T-cell (primary cell): Measurements from ENCODE around the gene UBQLN1. TPM values are rescaled to one million over a fixed set of nuclear protein-coding genes. Genes with fewer than 3 reads are reported as not detected.

Source experiments
- ATAC-seq, 4 experiments: fragments of 200-7000 bp in 3 of 4; fragments of 150-1000 bp in 1 of 4; cut with Tn5 transposase; replicated peaks in 1 of 4; 1 replicate in 3 of 4; 2 replicates in 1 of 4; pipeline ENCODE4 v1.10.0; 2021; ENCODE audit warnings: moderate library complexity in 3 of 4, mild to moderate bottlenecking in 2 of 4, moderate number of reproducible peaks in 1 of 4
- CTCF ChIA-PET, 2 donors: fragments of 300-600 bp; sonication (Branson Sonifier 250); formaldehyde crosslinking; loops; one replicate each; lab custom pipeline; 2022; ENCODE audit warnings: antibody characterized with exemption in 2 of 2; lab: Charles Lee
- POLR2A ChIA-PET, 2 donors: fragments of 300-600 bp; sonication (Branson Sonifier 250); formaldehyde crosslinking; loops; one replicate each; lab custom pipeline; 2022; ENCODE audit warnings: antibody characterized with exemption in 2 of 2; lab: Charles Lee
- DNase-seq, 35 experiments: peaks; one replicate each; pipeline versions ENCODE4 v3.0.0 to v3.0.0-alpha.2; 2013 to 2023
- H3K27ac ChIP-seq: one replicate; pipeline ENCODE4 v1.5.1; 2013; ENCODE audit warnings: low read length
- H3K27me3 ChIP-seq, 2 experiments: replicated peaks in 1 of 2; 1 replicate in 1 of 2; 2 replicates in 1 of 2; pipeline versions ENCODE4 v1.6.1 to v1.7.0; 2013; ENCODE audit warnings: low read length in 1 of 2, mixed read lengths in 1 of 2; ENCODE audit not compliant: control insufficient read depth in 2 of 2, insufficient read depth in 2 of 2; ENCODE audit errors: extremely low read depth in 1 of 2
- H3K36me3 ChIP-seq, 2 donors: 1 replicate in 1 of 2; 2 replicates in 1 of 2; pipeline versions ENCODE4 v1.6.1 to v1.7.0; 2013; ENCODE audit warnings: low read length in 1 of 2; ENCODE audit not compliant: control insufficient read depth in 2 of 2, insufficient read depth in 1 of 2; ENCODE audit errors: extremely low read depth in 1 of 2
- H3K4me1 ChIP-seq, 2 experiments: 1 replicate in 1 of 2; 2 replicates in 1 of 2; pipeline versions ENCODE4 v1.6.1 to v1.7.0; 2013; ENCODE audit warnings: low read length in 2 of 2, mixed read lengths in 1 of 2; ENCODE audit not compliant: insufficient read depth in 2 of 2, control insufficient read depth in 1 of 2; ENCODE audit errors: extremely low read depth in 1 of 2
- H3K4me3 ChIP-seq, 2 donors: 1 replicate in 1 of 2; 2 replicates in 1 of 2; pipeline versions ENCODE4 v1.5.1 to v1.7.0; 2013; ENCODE audit warnings: mild to moderate bottlenecking in 2 of 2, low read length in 1 of 2, moderate library complexity in 1 of 2; ENCODE audit not compliant: control insufficient read depth in 1 of 2; ENCODE audit errors: extremely low read depth in 1 of 2
- H3K9me3 ChIP-seq: 2 replicates; pipeline ENCODE4 v1.7.0; 2013
- H3K27ac Mint-ChIP-seq, 2 donors: one replicate each; pipeline ENCODE4 v1.8.0; 2020 to 2021; ENCODE audit warnings: mild to moderate bottlenecking in 2 of 2, mixed read lengths in 2 of 2
- H3K27me3 Mint-ChIP-seq, 2 donors: one replicate each; pipeline ENCODE4 v1.8.0; 2021 to 2022; ENCODE audit warnings: mixed read lengths in 2 of 2
- H3K36me3 Mint-ChIP-seq: one replicate; pipeline ENCODE4 v1.8.0; 2021; ENCODE audit warnings: mixed read lengths
- H3K4me1 Mint-ChIP-seq, 3 donors: one replicate each; pipeline ENCODE4 v1.8.0; 2020 to 2022; ENCODE audit warnings: mixed read lengths in 3 of 3, mild to moderate bottlenecking in 1 of 3
- H3K4me3 Mint-ChIP-seq, 3 donors: one replicate each; pipeline ENCODE4 v1.8.0; 2020 to 2022; ENCODE audit warnings: mild to moderate bottlenecking in 3 of 3, mixed read lengths in 3 of 3, moderate library complexity in 3 of 3
- H3K9me3 Mint-ChIP-seq, 3 donors: one replicate each; pipeline ENCODE4 v1.8.0; 2020 to 2022; ENCODE audit warnings: mixed read lengths in 3 of 3
- whole genome bisulfite sequencing: methylation state at CpG from one replicate; pipeline ENCODE4 v1.1.5; 2013; ENCODE audit warnings: missing lambda C conversion rate; ENCODE audit not compliant: insufficient coverage; 5-methylcytosine and 5-hydroxymethylcytosine counted together
- total RNA-seq, 35 experiments: library from RNA in 6 of 35; stranded (reverse) in 6 of 35; fragments of 120-200 nt in 1 of 35; gene quantifications; one replicate each; pipeline versions ENCODE4 v1.2.1 to v1.2.4 and lab custom pipeline; 2013 to 2026

The UBQLN1 gene
- total RNA-seq, 5 donors from 2014 or later (not counting 1 experiment from before 2014, with no cell fraction given) = 98.1 to 141 (median 105) TPM

GRCh38 chr9:83724436-83724835 lies 16.7 kb upstream of the UBQLN1 start:
- Mint-ChIP-seq H3K27me3 (peaks cover 0 to 3% of the 10 kb centered on the region in 2 donors), H3K4me1 (no peaks in the 10 kb centered on the region), H3K27ac (no peak overlapping the region), H3K9me3 (peaks cover 0 to 2% (median 0%) of the 10 kb centered on the region in 3 donors), H3K4me3 (no peak overlapping the region), H3K36me3 (no peaks in the 10 kb centered on the region)
- DNase-seq = no peak
- no peak overlapping the region for H3K27ac ChIP-seq
- no peaks in the 10 kb centered on the region for H3K9me3 ChIP-seq
- H3K36me3 ChIP-seq = no peaks in the 10 kb centered on the region
- H3K4me3 ChIP-seq = no peak overlapping the region
- no peak for ATAC-seq
- no peaks in the 10 kb centered on the region for H3K4me1 ChIP-seq
- CTCF ChIA-PET = interaction anchor here in 1 of 2 donors (1.4 kb wide), 1 partner anchor 18 kb away, joined by 3 read pairs; no protein-coding TSS in a partner anchor
- H3K27me3 ChIP-seq = no peaks in the 10 kb centered on the region
- POLR2A ChIA-PET = no interaction called here

GRCh38 chr9:83722726-83723495 lies 15.2 kb upstream of the UBQLN1 start:
- Mint-ChIP-seq H3K4me3 (no peak overlapping the region), H3K9me3 (peaks cover 0 to 2% (median 0%) of the 10 kb centered on the region in 3 donors), H3K4me1 (no peaks in the 10 kb centered on the region), H3K27ac (no peak overlapping the region), H3K36me3 (no peaks in the 10 kb centered on the region), H3K27me3 (peaks cover 0 to 3% of the 10 kb centered on the region in 2 donors)
- no peaks in the 10 kb centered on the region for H3K36me3 ChIP-seq
- H3K27ac ChIP-seq = no peak overlapping the region
- H3K4me1 ChIP-seq = no peaks in the 10 kb centered on the region
- ChIA-PET POLR2A (no interaction called here), CTCF (interaction anchor here in 1 of 2 donors (0.6 kb wide), 1 partner anchor 24 kb away, joined by 4 read pairs; no protein-coding TSS in a partner anchor)
- no peaks in the 10 kb centered on the region for H3K27me3 ChIP-seq
- no peaks in the 10 kb centered on the region for H3K9me3 ChIP-seq
- ATAC-seq (no peak), DNase-seq (no peak)
- no peak overlapping the region for H3K4me3 ChIP-seq
- WGBS = no CpG with 5 or more reads among the region's 2 CpGs

DNA sequence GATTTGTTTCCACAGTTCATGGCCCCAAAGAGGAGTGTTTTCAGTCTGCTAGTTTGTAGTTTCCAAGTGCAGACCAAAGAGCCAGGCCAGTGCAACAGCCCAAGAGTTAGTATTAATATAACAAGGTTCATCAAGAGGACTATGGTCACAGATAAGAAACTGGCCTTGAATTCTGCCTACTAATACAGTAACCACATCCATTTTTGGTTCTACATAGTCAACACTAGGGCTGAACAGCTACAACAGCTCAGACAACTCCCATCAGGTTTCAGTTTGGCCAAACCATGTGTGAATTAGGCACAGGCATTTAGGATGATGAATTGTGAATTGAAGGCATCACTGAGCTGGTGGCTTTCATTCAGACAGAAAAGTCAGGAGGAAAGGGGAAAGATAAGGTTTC lies 13.8 kb upstream of the UBQLN1 start:
- Histone ChIP-seq H3K4me3 (no peak overlapping the region), H3K9me3 (no peaks in the 10 kb centered on the region), H3K4me1 (no peaks in the 10 kb centered on the region), H3K27me3 (no peaks in the 10 kb centered on the region), H3K27ac (no peak overlapping the region), H3K36me3 (no peaks in the 10 kb centered on the region)
- POLR2A ChIA-PET = no interaction called here
- no peak overlapping the region for H3K4me3 Mint-ChIP-seq
- no peak overlapping the region for H3K27ac Mint-ChIP-seq
- H3K4me1 Mint-ChIP-seq = no peaks in the 10 kb centered on the region
- H3K36me3 Mint-ChIP-seq = no peaks in the 10 kb centered on the region
- H3K9me3 Mint-ChIP-seq = peaks cover 0 to 2% (median 0%) of the 10 kb centered on the region in 3 donors
- H3K27me3 Mint-ChIP-seq = peaks cover 0 to 3% of the 10 kb centered on the region in 2 donors
- DNase-seq (no peak), ATAC-seq (no peak)
- CTCF ChIA-PET = interaction anchor here in 1 of 2 donors (0.6 kb wide), 1 partner anchor 69 kb away, joined by 5 read pairs; no protein-coding TSS in a partner anchor

- CTCF ChIA-PET = no interaction called here
- no peaks in the 10 kb centered on the region for H3K27me3 ChIP-seq
- Mint-ChIP-seq H3K36me3 (no peaks in the 10 kb centered on the region), H3K4me3 (no peak overlapping the region), H3K27ac (no peak overlapping the region), H3K27me3 (no peaks in the 10 kb centered on the region), H3K9me3 (no peaks in the 10 kb centered on the region), H3K4me1 (no peaks in the 10 kb centered on the region)
- H3K9me3 ChIP-seq = no peaks in the 10 kb centered on the region
- POLR2A ChIA-PET = interaction anchor here in 1 of 2 donors (0.6 kb wide), 1 partner anchor 257 kb away, joined by 4 read pairs; no protein-coding TSS in a partner anchor
- H3K4me1 ChIP-seq = no peaks in the 10 kb centered on the region
- no peak overlapping the region for H3K4me3 ChIP-seq
- no peak for ATAC-seq
- H3K27ac ChIP-seq = no peak overlapping the region
- no peaks in the 10 kb centered on the region for H3K36me3 ChIP-seq
- no peak for DNase-seq
These were observed 8.0 kb upstream of the UBQLN1 start for GRCh38 chr9:83715794-83716193.

DNA sequence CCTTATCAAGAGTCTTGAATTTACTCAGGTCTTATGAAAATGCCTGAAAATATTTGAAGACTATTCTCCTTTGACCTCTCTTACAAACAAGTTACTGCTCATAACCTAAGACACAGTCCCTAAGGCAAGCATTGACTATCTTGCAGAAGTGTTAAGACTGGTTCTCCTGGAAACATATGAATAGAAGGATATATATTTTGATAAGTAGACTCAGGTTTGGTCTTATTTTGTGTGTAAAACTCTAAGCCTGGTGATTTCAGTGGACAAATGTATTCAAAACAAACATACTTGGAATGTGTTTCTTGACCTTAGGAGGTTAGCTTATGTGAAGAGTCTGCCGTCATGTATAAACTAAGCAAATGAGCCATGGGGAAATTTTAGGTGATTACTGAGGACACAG lies 7.5 kb upstream of the UBQLN1 start:
- Mint-ChIP-seq H3K4me3 (no peak overlapping the region), H3K27me3 (no peaks in the 10 kb centered on the region), H3K4me1 (no peaks in the 10 kb centered on the region), H3K9me3 (no peaks in the 10 kb centered on the region), H3K36me3 (no peaks in the 10 kb centered on the region), H3K27ac (no peak overlapping the region)
- no peak overlapping the region for H3K27ac ChIP-seq
- H3K36me3 ChIP-seq = no peaks in the 10 kb centered on the region
- no peak overlapping the region for H3K4me3 ChIP-seq
- ChIA-PET POLR2A (no interaction called here), CTCF (no interaction called here)
- H3K27me3 ChIP-seq = no peaks in the 10 kb centered on the region
- no peaks in the 10 kb centered on the region for H3K4me1 ChIP-seq
- no peaks in the 10 kb centered on the region for H3K9me3 ChIP-seq
- ATAC-seq (no peak), DNase-seq (no peak)
- WGBS = 100% methylated on average over 1 of the region's 1 CpG

- peak in 4 of 35 experiments; percentile 0 to 34 (median 6) for DNase-seq
- no peaks in the 10 kb centered on the region for H3K9me3 Mint-ChIP-seq
- Histone ChIP-seq H3K27ac (no peak overlapping the region), H3K9me3 (no peaks in the 10 kb centered on the region), H3K4me3 (no peak overlapping the region), H3K4me1 (no peaks in the 10 kb centered on the region), H3K36me3 (no peaks in the 10 kb centered on the region), H3K27me3 (no peaks in the 10 kb centered on the region)
- 60% methylated on average over 2 of the region's 3 CpGs for WGBS
- H3K4me1 Mint-ChIP-seq = peaks cover 0 to 2% (median 2%) of the 10 kb centered on the region in 3 donors
- no peaks in the 10 kb centered on the region for H3K27me3 Mint-ChIP-seq
- peak in 2 of 4 experiments; percentile 26 to 56 for ATAC-seq
- H3K4me3 Mint-ChIP-seq = no peak overlapping the region
- ChIA-PET CTCF (no interaction called here), POLR2A (no interaction called here)
- H3K27ac Mint-ChIP-seq = no peak overlapping the region
- H3K36me3 Mint-ChIP-seq = no peaks in the 10 kb centered on the region
These were observed 6.6 kb upstream of the UBQLN1 start for GRCh38 chr9:83714329-83714728.
